NCI-H2196 (cell line): ENCODE data around the gene PDE3A.
"Not testable (repeated sequence)": the region's sequence is repeated elsewhere in the genome, so short reads cannot be mapped to it uniquely, and the experiment has no call there.

Experiments
- DNase-seq: peaks from one replicate; lab custom pipeline; 2025; ENCODE audit not compliant: unreplicated experiment; lab: John Stamatoyannopoulos, UW

The PDE3A gene

DNA sequence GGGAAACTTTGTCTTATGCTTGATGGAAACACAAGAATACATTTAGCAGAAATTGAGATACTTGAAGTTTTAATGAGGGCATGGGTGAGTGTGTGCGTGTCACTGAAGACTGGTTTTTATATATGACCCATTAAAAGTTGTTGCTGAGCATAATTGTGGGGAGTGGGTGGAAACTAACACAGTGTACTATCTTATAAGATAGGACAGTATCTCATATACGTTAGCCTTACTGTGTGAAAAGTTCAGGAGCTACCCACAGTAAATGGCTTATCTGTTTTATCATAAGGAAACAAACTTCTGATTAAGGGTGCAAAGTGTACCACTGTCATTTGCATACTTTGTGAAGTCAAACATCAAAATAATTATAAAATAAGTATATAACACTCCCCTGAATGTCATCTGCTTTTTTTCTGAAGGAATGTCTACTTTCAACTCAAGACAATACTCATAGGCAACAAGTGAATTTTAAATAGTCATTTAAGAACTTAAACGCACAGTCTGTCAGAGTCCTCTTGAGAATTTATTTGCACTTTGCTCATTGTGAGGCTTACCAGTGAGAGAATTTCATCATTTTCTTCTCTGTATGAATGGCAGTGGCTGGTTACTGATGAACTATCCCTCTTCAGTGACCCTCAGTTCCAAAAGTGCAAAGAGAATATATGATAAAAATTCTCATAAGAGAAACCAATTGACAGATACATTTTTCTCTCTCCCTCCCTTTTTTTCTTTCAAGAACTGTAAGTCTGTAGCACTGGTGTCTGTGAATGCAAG is 4.2 kb downstream of the PDE3A start:
- no peak for DNase-seq

DNA sequence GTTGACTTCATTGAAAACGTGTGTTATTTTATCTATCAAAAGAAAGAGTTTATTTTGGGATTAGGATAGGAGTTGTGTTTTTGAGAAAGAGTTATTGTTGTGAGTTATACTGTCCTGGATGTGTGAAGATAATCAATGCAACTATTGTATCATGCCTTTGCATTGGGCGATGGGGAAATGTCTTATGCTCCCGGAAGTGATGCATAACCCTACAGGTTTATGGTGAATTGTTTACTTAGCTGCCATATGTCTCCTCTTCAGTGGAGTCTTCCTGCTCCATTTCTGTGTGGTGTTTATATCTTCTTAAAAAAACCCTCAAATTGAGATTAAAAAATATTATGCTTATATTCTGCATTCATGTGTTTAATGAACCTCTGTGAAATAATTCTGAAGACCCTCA is 6.5 kb downstream of the PDE3A start:
- DNase-seq = no peak

DNA sequence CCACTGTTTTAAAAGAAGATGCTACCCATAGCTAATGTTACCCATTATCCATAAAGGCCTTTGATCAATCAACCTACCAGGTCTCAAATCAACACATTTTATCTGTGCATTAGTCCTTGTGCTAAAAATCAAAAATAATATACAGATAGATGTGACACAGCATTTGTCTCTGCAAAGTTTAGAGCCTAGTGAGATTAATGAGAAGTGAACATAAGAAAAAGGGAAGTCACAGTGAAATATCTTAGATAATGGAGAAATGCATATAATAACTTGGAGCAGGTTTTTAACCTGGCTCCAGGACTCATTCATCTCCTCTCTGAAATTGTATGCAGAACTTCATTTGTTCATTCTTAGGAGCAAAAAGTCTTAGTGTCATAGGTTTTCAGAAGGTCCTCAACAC is 7.2 kb downstream of the PDE3A start:
- no peak for DNase-seq

DNA sequence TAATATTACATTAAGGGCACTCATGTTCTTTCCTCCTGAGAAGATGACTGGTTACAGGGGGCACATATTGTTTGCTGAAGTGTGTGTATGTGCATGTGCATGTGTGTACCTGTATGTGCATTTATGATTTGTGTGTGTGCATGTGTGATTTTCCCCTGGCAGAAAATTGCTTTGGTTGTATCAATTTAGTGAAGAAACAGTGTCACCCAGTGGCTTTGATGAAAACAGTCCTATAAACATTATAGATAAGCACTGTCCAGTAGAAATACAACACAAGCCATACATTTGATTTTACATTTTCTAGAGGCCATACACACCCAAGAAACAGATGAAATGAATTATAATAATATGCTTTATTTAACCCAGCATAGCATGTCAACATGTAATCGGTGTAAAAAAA is 8.6 kb downstream of the PDE3A start:
- DNase-seq = peak; percentile 19

DNA sequence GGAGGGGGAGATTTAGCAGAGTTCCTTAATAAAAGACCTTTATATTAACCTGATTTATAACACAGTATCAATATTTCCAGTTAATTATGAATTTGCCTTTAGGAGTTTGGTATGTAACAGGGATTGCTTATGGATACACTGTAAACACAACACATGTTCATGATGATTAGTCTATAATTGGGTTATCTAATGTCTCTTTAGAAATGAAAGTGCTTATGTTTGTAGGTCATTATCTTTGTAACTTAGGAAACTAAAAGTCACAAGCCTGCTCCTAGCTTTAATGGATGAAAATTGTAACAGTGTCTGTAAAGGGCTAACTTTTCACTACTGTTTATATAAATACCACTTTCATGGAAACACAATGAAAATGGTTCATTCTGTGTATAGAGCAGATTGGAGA is 9.4 kb downstream of the PDE3A start:
- no peak for DNase-seq

DNA sequence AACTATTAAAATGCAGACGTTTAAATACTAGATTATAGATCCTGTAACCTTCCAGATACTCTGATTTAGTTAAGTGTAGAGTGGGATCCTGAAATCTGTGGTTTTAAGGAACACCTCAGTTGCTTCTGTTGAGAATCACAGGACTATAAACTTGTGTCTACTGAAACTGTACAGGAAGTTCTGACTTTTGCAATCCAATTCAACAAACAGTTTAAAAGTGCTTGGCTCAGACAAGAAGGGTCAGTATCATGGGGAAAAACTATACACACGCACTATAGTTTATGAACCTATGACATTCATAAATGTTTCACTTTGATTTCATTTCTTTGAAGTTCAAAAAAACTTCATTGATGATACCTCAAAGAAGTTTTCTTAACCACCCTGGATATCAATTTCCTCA is 13.8 kb downstream of the PDE3A start:
- no peak for DNase-seq

DNA sequence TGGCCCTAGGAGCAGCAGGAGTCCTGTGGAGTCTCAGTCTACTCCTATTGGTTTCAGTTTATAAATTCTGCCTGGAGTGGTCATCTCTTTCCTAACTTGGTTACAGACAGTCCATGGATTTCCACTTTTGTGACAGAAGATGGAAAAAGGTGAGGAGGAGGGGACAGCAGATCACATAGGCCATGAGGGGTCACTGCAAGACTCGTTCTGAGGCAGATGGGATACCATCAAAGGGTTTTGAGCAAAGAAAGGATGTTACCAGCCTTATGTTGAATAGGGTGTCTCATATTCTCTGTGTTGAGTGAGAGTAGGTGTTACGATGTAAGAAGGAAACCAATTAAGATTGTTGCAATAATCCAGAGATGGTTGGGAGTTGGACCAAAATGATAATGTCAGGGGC is 15.3 kb downstream of the PDE3A start:
- no peak for DNase-seq

DNA sequence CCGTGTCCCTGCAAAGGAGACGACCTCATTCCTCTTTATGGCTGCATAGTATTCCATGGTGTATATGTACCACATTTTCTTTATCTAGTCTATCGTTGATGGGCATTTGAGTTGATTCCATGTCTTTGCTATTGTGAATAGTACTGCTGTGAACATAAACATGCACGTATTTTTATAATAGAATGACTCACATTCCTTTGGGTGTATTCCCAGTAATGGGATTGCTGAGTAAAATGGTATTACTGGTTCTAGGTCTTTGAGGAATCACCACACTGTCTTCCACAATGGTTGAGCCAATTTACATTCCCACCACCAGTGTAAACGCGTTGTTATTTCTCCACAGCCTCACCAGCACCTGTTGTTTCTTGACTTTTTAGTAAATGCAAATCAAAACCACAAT is 16.5 kb downstream of the PDE3A start:
- not testable (repeated sequence) for DNase-seq

DNA sequence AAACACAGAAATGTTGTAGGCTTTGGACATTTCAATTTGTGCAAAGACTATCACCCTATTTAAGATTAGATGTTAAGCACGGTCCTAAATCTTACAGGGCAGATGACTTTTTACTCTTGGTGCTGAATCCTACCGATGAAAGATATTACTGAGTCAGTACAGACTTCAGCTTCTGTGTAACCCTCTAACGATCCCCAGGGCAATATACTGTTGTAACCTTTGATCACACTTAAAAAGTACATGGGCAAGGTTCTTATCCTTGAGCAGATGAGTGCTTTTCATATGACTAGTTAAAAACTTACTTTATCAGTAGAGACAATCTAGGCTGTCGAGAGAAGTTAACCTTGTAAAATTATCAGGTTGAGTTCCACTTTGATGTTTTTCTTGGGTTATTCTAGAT is 22.5 kb downstream of the PDE3A start:
- no peak for DNase-seq

DNA sequence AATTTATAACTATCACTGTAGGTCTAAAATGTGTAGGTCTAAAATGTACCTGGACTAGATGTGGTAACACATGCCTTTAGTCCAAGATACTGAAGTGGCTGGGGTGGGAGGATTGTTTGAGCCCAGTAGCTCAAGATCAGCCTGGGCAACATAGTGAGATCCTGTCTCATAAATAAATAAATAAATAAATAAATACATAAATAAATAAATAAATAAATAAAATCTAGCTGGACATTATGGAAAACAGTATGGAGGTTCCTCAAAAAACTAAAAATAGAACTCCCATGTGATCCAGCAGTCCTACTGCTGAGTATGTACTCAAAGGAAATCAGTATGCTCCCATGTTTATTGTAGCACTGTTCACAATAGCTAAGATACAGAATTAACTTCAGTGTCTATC is 24.0 kb downstream of the PDE3A start:
- no peak for DNase-seq

DNA sequence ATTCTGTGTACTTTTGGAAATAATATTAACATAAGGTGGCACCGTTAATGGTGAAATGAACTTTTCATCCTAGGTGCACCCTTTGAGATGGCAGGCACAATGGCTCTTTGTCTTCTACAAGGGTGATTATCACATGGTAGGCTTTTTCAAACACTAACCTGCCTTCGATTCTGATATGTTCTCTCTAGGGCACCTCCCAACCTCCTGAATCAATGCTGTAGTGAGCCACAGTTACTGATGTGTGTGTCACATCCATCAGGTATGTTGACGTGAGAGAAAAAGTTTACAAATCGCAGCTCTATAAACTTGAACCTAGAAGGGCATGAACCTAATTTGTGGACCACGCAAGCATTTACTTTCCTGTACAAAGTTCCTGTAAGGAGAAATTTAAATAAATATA is 25.4 kb downstream of the PDE3A start:
- no peak for DNase-seq

DNA sequence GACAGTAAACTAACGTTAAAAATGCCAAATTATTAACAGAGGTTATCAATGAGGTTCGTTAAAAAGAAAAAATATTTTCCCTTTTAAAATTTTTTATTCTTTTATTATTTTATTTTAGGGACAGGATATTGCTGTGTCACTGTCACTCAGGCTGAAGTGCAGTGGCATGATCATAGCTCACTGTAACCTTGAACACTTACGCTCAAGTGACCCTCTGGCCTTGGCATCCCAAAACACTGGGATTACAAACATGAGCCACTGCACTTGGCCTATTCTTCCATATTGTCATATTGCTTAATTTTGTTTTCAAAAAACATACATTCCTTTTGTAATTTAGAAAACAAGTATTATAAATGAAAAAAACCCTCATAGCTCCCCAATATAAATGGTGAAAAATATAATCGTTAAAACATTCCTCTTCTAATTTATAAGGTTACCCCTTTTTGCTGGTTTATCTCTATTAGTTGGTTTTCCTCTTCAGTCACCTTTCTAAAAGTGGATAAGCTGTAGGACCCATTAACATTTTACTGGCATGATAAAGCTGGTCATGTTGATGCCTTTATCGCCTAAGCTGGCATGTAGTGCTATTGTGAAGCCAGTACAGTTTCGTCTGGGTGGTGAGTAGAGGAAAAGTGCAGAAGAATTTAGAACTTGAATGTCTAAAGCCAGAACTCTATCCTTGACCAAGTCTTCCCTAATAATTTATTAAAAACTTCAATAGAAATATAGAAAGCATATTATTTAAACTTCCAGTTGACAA is 27.6 kb downstream of the PDE3A start:
- DNase-seq = no peak

DNA sequence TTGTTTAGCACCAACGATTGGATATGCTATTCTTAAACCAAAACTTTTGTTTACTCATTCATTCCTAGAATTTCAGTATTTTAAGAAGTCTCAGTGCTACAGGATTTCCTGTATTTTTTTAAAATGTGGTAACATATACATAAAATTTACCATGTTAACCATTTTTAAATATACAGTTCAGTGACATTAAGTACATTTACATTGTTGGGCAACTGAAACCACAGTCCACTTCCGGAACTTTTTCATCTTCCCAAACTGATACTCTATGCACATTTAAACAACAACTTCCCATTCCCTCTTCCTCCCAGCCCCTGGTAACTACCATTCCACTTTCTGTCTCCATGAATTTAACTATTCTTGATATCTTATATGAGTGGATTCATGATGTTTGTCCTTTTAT is 30.3 kb downstream of the PDE3A start:
- DNase-seq = no peak

DNA sequence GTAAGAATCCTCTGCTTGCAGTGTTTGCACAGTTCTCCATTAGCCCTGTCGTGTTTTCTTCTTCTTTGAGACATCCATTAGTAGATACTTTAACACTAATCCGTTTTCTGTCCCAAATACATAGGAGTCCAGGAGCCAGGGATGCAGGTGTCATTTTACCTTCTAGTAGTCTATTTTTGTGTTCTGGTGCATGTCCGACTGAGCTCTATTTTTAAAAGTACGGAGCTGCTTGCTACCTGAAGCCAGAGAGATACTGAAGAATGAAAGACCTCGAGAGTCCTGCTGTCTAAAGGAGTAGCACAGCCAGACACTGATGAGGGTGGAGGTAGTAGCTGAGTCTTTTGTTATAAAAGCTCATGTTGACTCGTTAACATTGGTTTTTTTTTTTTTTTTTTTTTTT is 31.7 kb downstream of the PDE3A start:
- DNase-seq = no peak

DNA sequence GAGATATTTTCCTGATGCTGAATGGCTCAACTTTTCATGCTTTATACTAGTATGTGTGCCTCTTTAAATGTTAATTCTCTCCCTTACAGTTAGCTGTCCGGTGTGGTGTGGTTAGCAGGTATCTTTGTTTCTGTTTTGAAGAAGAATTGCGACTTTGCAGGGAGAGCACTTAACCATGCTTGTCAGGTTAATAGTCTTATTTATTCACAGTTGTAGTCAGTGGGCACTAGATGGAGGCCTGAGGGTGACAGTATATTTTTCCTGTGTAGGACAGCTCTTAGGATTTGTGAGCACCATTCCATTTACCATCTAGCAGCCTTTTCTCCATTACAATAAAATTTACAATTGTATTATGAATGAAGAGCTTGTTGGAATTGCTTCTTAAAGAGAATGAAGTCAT is 34.9 kb downstream of the PDE3A start:
- no peak for DNase-seq

DNA sequence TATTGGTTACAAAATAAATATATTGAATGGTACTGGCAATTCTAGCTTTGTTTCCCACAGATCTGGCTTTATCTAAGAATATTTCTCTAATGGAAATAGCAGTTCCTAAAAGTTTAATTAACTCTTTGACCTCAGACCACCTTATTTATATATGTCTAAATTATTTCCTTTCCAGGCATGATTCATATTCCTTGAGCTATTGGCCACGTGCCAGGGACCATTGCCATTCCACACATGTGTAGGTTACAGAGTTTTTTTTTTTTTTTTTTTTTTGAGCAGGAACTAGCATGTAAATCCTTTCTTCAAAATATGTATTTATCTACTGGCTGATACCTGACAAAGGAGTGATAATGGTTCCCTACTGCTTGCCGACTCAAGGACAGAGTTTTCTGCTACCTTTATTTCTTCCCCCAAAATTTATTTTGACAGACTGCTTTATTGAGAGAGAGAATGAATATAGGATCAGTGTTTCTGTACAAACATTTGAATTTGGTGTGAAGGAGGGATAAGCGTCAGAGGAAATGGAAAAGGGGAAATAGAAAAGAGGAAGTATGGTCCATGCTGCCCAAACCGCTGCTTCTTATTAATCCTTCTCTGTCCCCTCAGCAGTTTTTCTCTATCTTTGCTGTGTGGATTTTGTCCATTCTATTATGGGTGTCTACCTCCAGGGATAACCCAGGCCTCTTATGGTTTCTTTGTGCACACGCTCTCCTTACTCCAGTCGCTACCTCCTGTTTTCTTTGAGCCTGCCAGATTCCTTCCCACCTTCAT is 36.4 kb downstream of the PDE3A start:
- DNase-seq = no peak

DNA sequence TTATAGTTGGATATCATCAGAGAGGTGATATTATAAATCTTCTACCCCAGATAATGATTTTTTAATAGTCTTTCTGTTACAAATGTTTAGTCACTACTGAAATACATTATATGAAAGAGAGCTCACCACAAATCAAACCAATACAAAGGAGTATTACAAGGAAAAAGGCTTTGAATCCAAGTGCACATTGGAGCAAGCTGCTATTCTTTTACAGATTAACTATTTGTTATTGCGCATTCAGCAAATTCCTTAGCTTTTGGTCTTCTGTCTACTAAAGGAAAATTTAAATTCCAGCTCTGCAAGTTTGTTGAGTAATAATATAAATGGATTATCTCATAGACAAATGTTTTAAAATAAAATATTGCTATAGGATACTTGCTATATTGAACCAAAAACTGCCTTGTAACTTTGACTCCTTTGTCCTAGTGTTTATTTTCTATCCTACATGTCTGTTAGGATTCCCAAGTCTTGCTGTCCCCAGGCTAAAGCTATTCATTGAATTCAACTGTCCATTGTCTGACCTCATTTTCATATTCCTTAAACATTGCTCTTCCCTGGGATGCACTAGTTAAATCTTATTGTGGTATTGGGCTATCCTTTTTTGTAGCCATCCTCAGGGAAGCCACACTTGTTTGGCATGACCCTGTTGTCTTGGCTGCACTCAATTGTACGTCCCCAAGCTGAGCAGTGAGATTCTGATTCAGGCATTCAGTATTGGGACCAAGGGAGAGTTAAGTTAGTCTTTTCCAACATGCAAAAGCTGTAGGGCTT is 41.5 kb downstream of the PDE3A start:
- DNase-seq = no peak

DNA sequence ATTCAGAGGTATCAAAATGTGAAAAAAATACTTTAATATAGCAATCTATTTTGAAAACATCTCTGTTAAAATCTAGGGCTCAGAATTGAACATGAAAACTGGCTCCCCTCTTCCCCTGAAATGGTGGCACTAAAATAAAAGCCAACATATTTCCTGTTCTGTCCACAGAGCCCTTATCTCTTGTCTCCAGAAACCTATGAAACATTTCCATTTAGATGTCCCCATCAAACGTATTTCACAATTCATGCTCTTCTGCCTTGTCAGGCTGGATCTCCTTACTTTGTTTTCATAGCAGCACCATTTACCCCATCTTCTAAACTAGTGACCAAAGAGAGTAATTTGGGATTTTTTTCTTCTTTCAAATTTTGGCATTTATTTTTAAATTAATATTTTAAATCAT is 42.4 kb downstream of the PDE3A start:
- DNase-seq = no peak

DNA sequence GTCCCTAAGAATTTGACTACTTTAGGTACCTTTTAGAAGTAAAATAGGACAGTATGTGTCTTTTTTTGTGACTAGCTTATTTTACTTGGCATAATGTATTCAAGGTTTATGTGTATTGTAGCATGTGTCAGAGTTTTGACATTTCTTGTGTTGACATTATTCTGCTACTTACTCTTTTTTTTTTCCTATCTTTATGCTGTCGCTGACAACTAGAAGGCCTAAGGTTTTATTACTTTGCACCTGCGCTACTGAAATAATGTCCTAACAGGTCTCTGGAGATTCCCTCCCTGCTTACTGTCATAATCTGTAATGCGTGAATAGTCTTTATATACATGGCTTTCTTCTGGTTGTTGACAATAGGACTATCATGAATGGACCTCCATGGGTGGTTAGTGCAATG is 43.0 kb downstream of the PDE3A start:
- DNase-seq = no peak

DNA sequence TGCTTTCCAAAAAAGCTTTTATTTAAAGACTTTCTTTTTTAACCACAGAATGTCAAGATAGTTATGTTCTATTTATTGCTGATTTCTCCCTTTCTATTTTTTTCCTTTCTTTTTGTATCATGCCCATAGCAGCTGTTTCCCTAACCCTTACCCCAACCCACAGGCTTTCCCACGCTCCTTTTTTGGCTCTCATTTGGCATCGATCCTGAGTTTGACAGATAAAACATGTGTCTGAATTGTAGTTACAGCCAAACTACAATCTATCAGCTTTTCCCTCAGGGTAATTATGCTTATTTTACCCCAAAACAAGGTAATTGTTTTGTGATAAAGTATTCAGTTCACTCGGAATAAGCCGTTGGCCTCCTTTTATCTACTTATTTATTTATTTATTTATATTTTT is 46.7 kb downstream of the PDE3A start:
- DNase-seq = no peak

DNA sequence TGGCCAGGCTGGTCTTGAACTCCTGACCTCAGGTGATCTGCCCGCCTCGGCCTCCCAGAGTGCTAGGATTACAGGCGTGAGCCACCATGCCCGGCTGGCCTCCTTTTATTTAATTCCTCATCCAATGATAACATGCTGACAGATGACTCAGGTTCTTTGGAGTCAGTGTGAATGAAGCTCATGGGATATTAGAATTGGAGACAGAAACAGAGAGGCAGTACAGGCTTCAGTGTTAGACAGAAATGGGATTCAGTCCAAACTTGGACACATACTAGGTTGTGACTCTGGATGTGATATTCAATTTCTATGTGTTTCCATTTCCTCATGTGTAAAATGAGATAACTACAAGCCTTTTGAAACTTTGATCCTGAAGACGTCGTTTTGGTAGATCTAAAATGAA is 47.3 kb downstream of the PDE3A start:
- no peak for DNase-seq
